Activated CD8-positive, alpha-beta T cell treated with anti-CD3 and anti-CD28 coated beads, Interleukin-2, amount 10 ng/mL, durations not matched to agents 7 days and 5 days (primary cell): ENCODE measurements around the gene WNK2. TPM values are rescaled to one million over a fixed set of nuclear protein-coding genes. Genes with fewer than 3 reads are reported as not detected.

Experiments
- ATAC-seq: fragments of 150-1000 bp; cut with Tn5 transposase; one replicate; pipeline ENCODE4 v1.10.0; 2021; ENCODE audit warnings: moderate library complexity
- CTCF ChIA-PET: fragments of 350-600 bp; sonication (Branson Sonifier 250); formaldehyde crosslinking; loops from one replicate; lab custom pipeline; 2021; ENCODE audit warnings: antibody characterized with exemption; lab: Charles Lee
- POLR2A ChIA-PET: fragments of 350-600 bp; sonication (Branson Sonifier 250); formaldehyde crosslinking; loops from one replicate; lab custom pipeline; 2021; ENCODE audit warnings: antibody characterized with exemption; lab: Charles Lee
- DNase-seq: peaks from one replicate; pipeline ENCODE4 v3.0.0-alpha.2; 2020
- H3K27ac Mint-ChIP-seq: one replicate; pipeline ENCODE4 v1.8.0; 2021; ENCODE audit warnings: mild to moderate bottlenecking, mixed read lengths
- H3K27me3 Mint-ChIP-seq: one replicate; pipeline ENCODE4 v1.8.0; 2021; ENCODE audit warnings: low read depth, mixed read lengths
- H3K36me3 Mint-ChIP-seq: one replicate; pipeline ENCODE4 v1.8.0; 2021; ENCODE audit warnings: low read depth, mixed read lengths
- H3K4me1 Mint-ChIP-seq: one replicate; pipeline ENCODE4 v1.8.0; 2021; ENCODE audit warnings: low read depth, mixed read lengths
- H3K4me3 Mint-ChIP-seq: one replicate; pipeline ENCODE4 v1.8.0; 2021; ENCODE audit warnings: mild to moderate bottlenecking, mixed read lengths
- H3K9me3 Mint-ChIP-seq: one replicate; pipeline ENCODE4 v1.8.0; 2022; ENCODE audit warnings: mixed read lengths; ENCODE audit not compliant: insufficient read depth
- total RNA-seq, 2 experiments: library from RNA; stranded (reverse); gene quantifications; one replicate each; pipeline ENCODE4 v1.2.3, GENCODE V29; 2021

WNK2 gene
- total RNA-seq, 2 experiments from 2014 or later, result not detected

GRCh38 chr9:93228453-93228852 is 44.5 kb downstream of the WNK2 start:
- CTCF ChIA-PET, result no interaction called here
- DNase-seq (no peak), ATAC-seq (no peak)
- H3K4me1 Mint-ChIP-seq, result peaks cover 9% of the 10 kb centered on the region
- no peak overlapping the region for H3K4me3 Mint-ChIP-seq
- H3K9me3 Mint-ChIP-seq, result no peaks in the 10 kb centered on the region
- H3K36me3 Mint-ChIP-seq, result no peaks in the 10 kb centered on the region
- H3K27me3 Mint-ChIP-seq, result peaks cover 14% of the 10 kb centered on the region
- POLR2A ChIA-PET, result no interaction called here
- H3K27ac Mint-ChIP-seq, result no peak overlapping the region

- POLR2A ChIA-PET, result no interaction called here
Observed at GRCh38 chr9:93229636-93230035, 45.7 kb downstream of the WNK2 start.

GRCh38 chr9:93230185-93230584 is 46.2 kb downstream of the WNK2 start:
- DNase-seq (no peak), ATAC-seq (no peak)
- POLR2A ChIA-PET, result no interaction called here
- CTCF ChIA-PET, result no interaction called here
- Mint-ChIP-seq H3K9me3 (no peaks in the 10 kb centered on the region), H3K4me3 (no peak overlapping the region), H3K27me3 (peaks cover 12% of the 10 kb centered on the region), H3K36me3 (no peaks in the 10 kb centered on the region), H3K27ac (no peak overlapping the region), H3K4me1 (peaks cover 9% of the 10 kb centered on the region)

More at GRCh38 chr9:93229636-93230035, 45.7 kb downstream of the WNK2 start:
- Mint-ChIP-seq H3K9me3 (no peaks in the 10 kb centered on the region), H3K4me1 (peaks cover 9% of the 10 kb centered on the region), H3K36me3 (no peaks in the 10 kb centered on the region), H3K27ac (no peak overlapping the region), H3K27me3 (peaks cover 15% of the 10 kb centered on the region), H3K4me3 (no peak overlapping the region)
- DNase-seq, result no peak
- CTCF ChIA-PET, result no interaction called here
- no peak for ATAC-seq

- DNase-seq (no peak), ATAC-seq (no peak)
- Mint-ChIP-seq H3K4me3 (no peak overlapping the region), H3K4me1 (peaks cover 9% of the 10 kb centered on the region), H3K9me3 (no peaks in the 10 kb centered on the region), H3K27me3 (peaks cover 12% of the 10 kb centered on the region), H3K36me3 (no peaks in the 10 kb centered on the region), H3K27ac (no peak overlapping the region)
- ChIA-PET CTCF (no interaction called here), POLR2A (no interaction called here)
Observed at GRCh38 chr9:93230601-93231000, 46.7 kb downstream of the WNK2 start.

- ChIA-PET POLR2A (no interaction called here), CTCF (no interaction called here)
- ATAC-seq, result no peak
- no peak for DNase-seq
- Mint-ChIP-seq H3K36me3 (no peaks in the 10 kb centered on the region), H3K9me3 (no peaks in the 10 kb centered on the region), H3K4me1 (peaks cover 9% of the 10 kb centered on the region), H3K27me3 (peaks cover 14% of the 10 kb centered on the region), H3K4me3 (no peak overlapping the region), H3K27ac (no peak overlapping the region)
Observed at GRCh38 chr9:93231121-93231694, 47.3 kb downstream of the WNK2 start.

- H3K27ac Mint-ChIP-seq, result no peak overlapping the region
- peaks cover 9% of the 10 kb centered on the region for H3K4me1 Mint-ChIP-seq
- ChIA-PET POLR2A (no interaction called here), CTCF (no interaction called here)
- H3K9me3 Mint-ChIP-seq, result peaks cover 1% of the 10 kb centered on the region
- ATAC-seq (no peak), DNase-seq (no peak)
- peaks cover 14% of the 10 kb centered on the region for H3K27me3 Mint-ChIP-seq
- H3K4me3 Mint-ChIP-seq, result no peak overlapping the region
- H3K36me3 Mint-ChIP-seq, result no peaks in the 10 kb centered on the region
Observed at GRCh38 chr9:93231716-93232115, 47.8 kb downstream of the WNK2 start.

GRCh38 chr9:93232388-93232960 is 48.5 kb downstream of the WNK2 start:
- ChIA-PET CTCF (no interaction called here), POLR2A (no interaction called here)
- Mint-ChIP-seq H3K4me3 (no peak overlapping the region), H3K27ac (no peak overlapping the region), H3K27me3 (peaks cover 14% of the 10 kb centered on the region), H3K36me3 (peaks cover 4% of the 10 kb centered on the region), H3K4me1 (peaks cover 16% of the 10 kb centered on the region), H3K9me3 (peaks cover 9% of the 10 kb centered on the region)
- no peak for ATAC-seq
- no peak for DNase-seq

GRCh38 chr9:93233033-93233432 is 49.1 kb downstream of the WNK2 start:
- POLR2A ChIA-PET, result no interaction called here
- H3K4me3 Mint-ChIP-seq, result no peak overlapping the region
- CTCF ChIA-PET, result no interaction called here
- DNase-seq (no peak), ATAC-seq (no peak)
- H3K4me1 Mint-ChIP-seq, result peaks cover 21% of the 10 kb centered on the region
- H3K27me3 Mint-ChIP-seq, result peaks cover 14% of the 10 kb centered on the region
- peaks cover 13% of the 10 kb centered on the region for H3K9me3 Mint-ChIP-seq
- H3K36me3 Mint-ChIP-seq, result peaks cover 4% of the 10 kb centered on the region
- no peak overlapping the region for H3K27ac Mint-ChIP-seq

GRCh38 chr9:93234600-93234999 is 50.7 kb downstream of the WNK2 start:
- H3K36me3 Mint-ChIP-seq, result peaks cover 4% of the 10 kb centered on the region
- ChIA-PET POLR2A (no interaction called here), CTCF (interaction anchor here (0.8 kb wide), 1 partner anchor 9 kb away, joined by 3 read pairs; no protein-coding TSS in a partner anchor)
- H3K4me3 Mint-ChIP-seq, result no peak overlapping the region
- H3K27me3 Mint-ChIP-seq, result peaks cover 14% of the 10 kb centered on the region
- no peak overlapping the region for H3K27ac Mint-ChIP-seq
- ATAC-seq (no peak), DNase-seq (no peak)
- H3K4me1 Mint-ChIP-seq, result peaks cover 24% of the 10 kb centered on the region
- peaks cover 13% of the 10 kb centered on the region for H3K9me3 Mint-ChIP-seq

GRCh38 chr9:93235300-93235960 is 51.5 kb downstream of the WNK2 start:
- no peak for ATAC-seq
- CTCF ChIA-PET, result interaction anchor here (1.3 kb wide), 1 partner anchor 331 kb away, joined by 3 read pairs; no protein-coding TSS in a partner anchor

GRCh38 chr9:93236541-93237206 is 52.7 kb downstream of the WNK2 start:
- H3K27me3 Mint-ChIP-seq, result peaks cover 10% of the 10 kb centered on the region
- H3K4me1 Mint-ChIP-seq, result peaks cover 15% of the 10 kb centered on the region
- H3K4me3 Mint-ChIP-seq, result no peak overlapping the region
- peaks cover 4% of the 10 kb centered on the region for H3K36me3 Mint-ChIP-seq
- DNase-seq (no peak), ATAC-seq (no peak)
- POLR2A ChIA-PET, result no interaction called here
- peaks cover 13% of the 10 kb centered on the region for H3K9me3 Mint-ChIP-seq
- CTCF ChIA-PET, result interaction anchor here (1.3 kb wide), 1 partner anchor 329 kb away, joined by 3 read pairs; no protein-coding TSS in a partner anchor
- no peak overlapping the region for H3K27ac Mint-ChIP-seq

More at GRCh38 chr9:93235300-93235960, 51.5 kb downstream of the WNK2 start:
- Mint-ChIP-seq H3K4me1 (peaks cover 19% of the 10 kb centered on the region), H3K27me3 (peaks cover 12% of the 10 kb centered on the region), H3K27ac (no peak overlapping the region), H3K9me3 (peaks cover 13% of the 10 kb centered on the region), H3K36me3 (peaks cover 4% of the 10 kb centered on the region), H3K4me3 (no peak overlapping the region)
- POLR2A ChIA-PET, result no interaction called here
- DNase-seq, result no peak

- CTCF ChIA-PET, result no interaction called here
- peaks cover 13% of the 10 kb centered on the region for H3K9me3 Mint-ChIP-seq
- peaks cover 4% of the 10 kb centered on the region for H3K36me3 Mint-ChIP-seq
- no peak overlapping the region for H3K4me3 Mint-ChIP-seq
- no peak overlapping the region for H3K27ac Mint-ChIP-seq
- peak; percentile 58 for ATAC-seq
- POLR2A ChIA-PET, result no interaction called here
- peaks cover 7% of the 10 kb centered on the region for H3K27me3 Mint-ChIP-seq
- peaks cover 15% of the 10 kb centered on the region for H3K4me1 Mint-ChIP-seq
- peak; percentile 69 for DNase-seq
Observed at GRCh38 chr9:93237540-93237939, 53.6 kb downstream of the WNK2 start.
